ENCODE data around the gene HEG1. TPM values are rescaled to one million over a fixed set of nuclear protein-coding genes. Genes with fewer than 3 reads are reported as not detected.

HEG1 gene
- total RNA-seq, 1 donor from 2014 or later, result 69.6 TPM

DNA sequence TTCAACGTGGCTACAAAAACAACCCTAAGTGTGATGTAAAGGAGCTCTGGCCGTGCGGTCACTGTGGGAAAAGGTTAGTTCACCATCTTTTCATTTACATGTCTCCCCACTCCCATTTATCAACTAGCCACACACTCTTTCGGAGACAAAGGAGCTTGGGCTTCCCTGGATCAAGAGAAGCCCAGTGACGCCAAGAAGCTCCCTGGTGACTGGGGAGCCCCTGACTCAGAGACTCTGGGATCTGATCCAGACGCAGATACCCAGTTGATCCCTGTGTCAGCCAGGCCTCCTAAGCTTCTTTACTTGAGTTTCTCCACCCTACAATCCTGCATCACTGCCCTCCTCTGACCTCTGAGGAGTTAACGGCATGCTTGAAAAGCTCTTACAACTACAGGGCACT lies 43.9 kb downstream of the HEG1 start:
- TF ChIP-seq, protein P1, sequence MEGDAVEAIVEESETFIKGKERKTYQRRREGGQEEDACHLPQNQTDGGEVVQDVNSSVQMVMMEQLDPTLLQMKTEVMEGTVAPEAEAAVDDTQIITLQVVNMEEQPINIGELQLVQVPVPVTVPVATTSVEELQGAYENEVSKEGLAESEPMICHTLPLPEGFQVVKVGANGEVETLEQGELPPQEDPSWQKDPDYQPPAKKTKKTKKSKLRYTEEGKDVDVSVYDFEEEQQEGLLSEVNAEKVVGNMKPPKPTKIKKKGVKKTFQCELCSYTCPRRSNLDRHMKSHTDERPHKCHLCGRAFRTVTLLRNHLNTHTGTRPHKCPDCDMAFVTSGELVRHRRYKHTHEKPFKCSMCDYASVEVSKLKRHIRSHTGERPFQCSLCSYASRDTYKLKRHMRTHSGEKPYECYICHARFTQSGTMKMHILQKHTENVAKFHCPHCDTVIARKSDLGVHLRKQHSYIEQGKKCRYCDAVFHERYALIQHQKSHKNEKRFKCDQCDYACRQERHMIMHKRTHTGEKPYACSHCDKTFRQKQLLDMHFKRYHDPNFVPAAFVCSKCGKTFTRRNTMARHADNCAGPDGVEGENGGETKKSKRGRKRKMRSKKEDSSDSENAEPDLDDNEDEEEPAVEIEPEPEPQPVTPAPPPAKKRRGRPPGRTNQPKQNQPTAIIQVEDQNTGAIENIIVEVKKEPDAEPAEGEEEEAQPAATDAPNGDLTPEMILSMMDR (IDR thresholded peaks at IDR 0.05), result no peak
- no peaks in the 10 kb centered on the region for H3K4me1 Mint-ChIP-seq (ENCODE audit: low read depth)
- no peak for DNase-seq (ENCODE audit: low spot score)
- H3K27ac Mint-ChIP-seq (ENCODE audit: unreplicated experiment), result no peak overlapping the region
- no peaks in the 10 kb centered on the region for H3K9me3 Mint-ChIP-seq (ENCODE audit: low read depth)
- no peak overlapping the region for H3K4me3 Mint-ChIP-seq (ENCODE audit: unreplicated experiment)
- no peaks in the 10 kb centered on the region for H3K27me3 Mint-ChIP-seq (ENCODE audit: low read depth)
- H3K36me3 Mint-ChIP-seq (ENCODE audit: low read depth), result peaks cover 59% of the 10 kb centered on the region

DNA sequence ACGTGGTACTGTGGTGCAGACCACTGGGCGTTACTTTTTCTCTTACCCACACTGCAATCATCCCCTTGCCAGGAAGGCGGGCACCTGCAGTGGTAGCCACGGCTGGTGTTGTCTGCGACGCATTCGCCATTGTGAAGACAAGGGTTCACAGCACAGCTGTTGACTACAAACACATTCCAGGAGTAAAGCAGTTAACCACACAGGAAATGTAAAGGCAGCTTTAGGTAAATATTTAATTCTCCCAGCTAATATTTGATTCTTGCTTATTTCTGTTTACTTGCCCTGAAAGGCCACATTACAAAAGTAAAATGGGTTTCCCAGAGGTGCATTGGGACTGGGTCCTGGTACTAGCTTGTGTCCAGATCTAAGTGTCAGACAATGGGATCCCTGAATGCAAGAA lies 45.4 kb downstream of the HEG1 start:
- Mint-ChIP-seq H3K27ac (ENCODE audit: unreplicated experiment) (no peak overlapping the region), H3K36me3 (ENCODE audit: low read depth) (peaks cover 59% of the 10 kb centered on the region), H3K4me1 (ENCODE audit: low read depth) (no peaks in the 10 kb centered on the region), H3K9me3 (ENCODE audit: low read depth) (no peaks in the 10 kb centered on the region), H3K27me3 (ENCODE audit: low read depth) (no peaks in the 10 kb centered on the region), H3K4me3 (ENCODE audit: unreplicated experiment) (no peak overlapping the region)
- TF ChIP-seq, protein P1 (IDR thresholded peaks at IDR 0.05), result no peak
- DNase-seq (ENCODE audit: low spot score), result no peak

DNA sequence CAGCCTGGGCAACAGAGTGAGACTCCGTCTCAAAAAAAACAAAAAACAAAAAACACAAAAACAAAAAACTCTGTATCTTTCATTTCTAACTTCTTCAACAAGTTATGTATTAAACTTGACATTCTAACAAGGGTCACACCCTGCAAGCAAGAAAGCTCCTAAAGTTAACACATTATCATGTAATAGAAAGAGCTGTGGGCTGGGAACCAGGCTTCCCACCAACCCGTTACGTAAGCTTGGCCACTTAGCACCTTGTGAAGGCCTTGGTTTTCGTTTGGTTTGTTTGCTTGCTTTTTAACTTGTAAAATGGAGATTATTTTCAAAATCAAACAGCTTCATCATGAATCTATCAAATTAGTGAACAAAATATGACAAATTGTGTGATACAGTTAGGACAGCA lies 47.0 kb downstream of the HEG1 start:
- no peaks in the 10 kb centered on the region for H3K4me1 Mint-ChIP-seq (ENCODE audit: low read depth)
- no peaks in the 10 kb centered on the region for H3K27me3 Mint-ChIP-seq (ENCODE audit: low read depth)
- no peak overlapping the region for H3K4me3 Mint-ChIP-seq (ENCODE audit: unreplicated experiment)
- no peak for DNase-seq (ENCODE audit: low spot score)
- peaks cover 56% of the 10 kb centered on the region for H3K36me3 Mint-ChIP-seq (ENCODE audit: low read depth)
- TF ChIP-seq, protein P1 (IDR thresholded peaks at IDR 0.05), result no peak
- H3K27ac Mint-ChIP-seq (ENCODE audit: unreplicated experiment), result no peak overlapping the region
- no peaks in the 10 kb centered on the region for H3K9me3 Mint-ChIP-seq (ENCODE audit: low read depth)

DNA sequence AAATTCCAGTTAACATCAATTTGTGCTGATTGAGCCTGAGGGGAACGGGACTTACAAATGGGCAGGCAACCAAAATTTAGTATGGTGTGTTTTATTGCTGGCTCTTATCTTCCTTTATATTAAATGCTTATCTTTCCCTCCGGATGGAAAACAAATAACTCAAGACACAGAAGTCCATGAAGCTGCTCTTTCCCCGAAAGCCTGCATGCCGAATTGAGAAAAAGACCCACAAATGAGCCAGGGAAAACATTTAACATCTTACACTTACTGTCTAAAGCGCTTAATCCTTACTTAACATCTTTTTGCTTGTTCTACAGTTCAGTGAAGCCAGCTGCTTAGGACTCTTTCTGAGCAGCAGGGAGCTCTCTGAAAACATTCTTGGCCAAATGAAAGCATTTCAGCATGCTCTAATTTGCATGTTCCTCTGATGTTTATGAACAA lies 49.5 kb downstream of the HEG1 start:
- Mint-ChIP-seq H3K36me3 (ENCODE audit: low read depth) (peaks cover 49% of the 10 kb centered on the region), H3K4me3 (ENCODE audit: unreplicated experiment) (no peak overlapping the region), H3K9me3 (ENCODE audit: low read depth) (no peaks in the 10 kb centered on the region), H3K4me1 (ENCODE audit: low read depth) (peaks cover 3% of the 10 kb centered on the region), H3K27ac (ENCODE audit: unreplicated experiment) (no peak overlapping the region), H3K27me3 (ENCODE audit: low read depth) (no peaks in the 10 kb centered on the region)
- TF ChIP-seq, protein P1 (IDR thresholded peaks at IDR 0.05), result no peak
- no peak for DNase-seq (ENCODE audit: low spot score)

DNA sequence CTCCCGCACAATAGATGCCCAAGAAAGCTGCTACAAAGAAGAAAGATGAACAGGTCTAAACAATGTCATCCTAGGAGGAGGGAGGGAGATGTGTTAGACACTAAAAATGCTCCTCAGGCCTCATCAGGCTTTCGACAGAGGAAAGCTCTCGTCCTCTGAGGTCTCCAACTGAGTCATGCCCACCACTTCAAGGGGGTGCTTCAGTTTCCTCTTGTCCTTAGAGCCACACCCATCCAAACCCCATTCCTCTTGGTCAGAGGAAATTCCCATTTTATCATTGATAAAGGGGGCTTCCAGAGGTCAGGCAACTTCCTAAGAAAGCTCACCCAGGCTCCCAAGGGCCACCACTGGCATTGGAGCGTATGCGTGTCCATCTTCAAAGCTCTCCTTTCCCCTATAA lies 50.1 kb downstream of the HEG1 start:
- Mint-ChIP-seq H3K27me3 (ENCODE audit: low read depth) (no peaks in the 10 kb centered on the region), H3K4me1 (ENCODE audit: low read depth) (peaks cover 3% of the 10 kb centered on the region), H3K36me3 (ENCODE audit: low read depth) (peaks cover 47% of the 10 kb centered on the region), H3K4me3 (ENCODE audit: unreplicated experiment) (no peak overlapping the region), H3K9me3 (ENCODE audit: low read depth) (no peaks in the 10 kb centered on the region), H3K27ac (ENCODE audit: unreplicated experiment) (no peak overlapping the region)
- no peak for DNase-seq (ENCODE audit: low spot score)
- TF ChIP-seq, protein P1 (IDR thresholded peaks at IDR 0.05), result no peak
